Gastroesophageal sphincter (tissue), 3 donors: ENCODE measurements around the gene ZNF789.

ENCODE experiments used
- CTCF ChIP-seq, 4 experiments: fragments of 200-600 bp in 2 of 4; fragments of 450-650 bp in 2 of 4; sonication (generic) in 1 of 4; IDR thresholded peaks; one replicate each; pipeline ENCODE4 v1.5.1; 2017 to 2019; ENCODE audit warnings: antibody characterized with exemption in 4 of 4, mild to moderate bottlenecking in 2 of 4, moderate library complexity in 2 of 4
- EP300 ChIP-seq: sonication (generic); formaldehyde crosslinking; IDR thresholded peaks from one replicate; pipeline ENCODE4 v1.6.1; 2017; ENCODE audit warnings: antibody characterized with exemption, mild to moderate bottlenecking
- POLR2AphosphoS5 ChIP-seq: sonication (generic); formaldehyde crosslinking; IDR thresholded peaks from one replicate; pipeline ENCODE4 v1.6.1; 2017; ENCODE audit warnings: antibody characterized with exemption

- no peak for TF ChIP-seq CTCF (IDR thresholded peaks at IDR 0.05)
- TF ChIP-seq POLR2AphosphoS5 = no peak
- TF ChIP-seq EP300 = no peak
These were observed 24.7 kb upstream of the ZNF789 start for GRCh38 chr7:99447943-99448342.
